HG02870 (cell line): Measurements from ENCODE around the gene GPLD1.
"Not testable (repeated sequence)": the region's sequence is repeated elsewhere in the genome, so short reads cannot be mapped to it uniquely, and the experiment has no call there.

Experiments used
- ATAC-seq: cut with Tn5 transposase; IDR thresholded peaks from one replicate; pipeline ENCODE4 v1.9.1; 2021; ENCODE audit warnings: mild to moderate bottlenecking, moderate library complexity; ENCODE audit not compliant: unreplicated experiment

GPLD1 gene, protein sequence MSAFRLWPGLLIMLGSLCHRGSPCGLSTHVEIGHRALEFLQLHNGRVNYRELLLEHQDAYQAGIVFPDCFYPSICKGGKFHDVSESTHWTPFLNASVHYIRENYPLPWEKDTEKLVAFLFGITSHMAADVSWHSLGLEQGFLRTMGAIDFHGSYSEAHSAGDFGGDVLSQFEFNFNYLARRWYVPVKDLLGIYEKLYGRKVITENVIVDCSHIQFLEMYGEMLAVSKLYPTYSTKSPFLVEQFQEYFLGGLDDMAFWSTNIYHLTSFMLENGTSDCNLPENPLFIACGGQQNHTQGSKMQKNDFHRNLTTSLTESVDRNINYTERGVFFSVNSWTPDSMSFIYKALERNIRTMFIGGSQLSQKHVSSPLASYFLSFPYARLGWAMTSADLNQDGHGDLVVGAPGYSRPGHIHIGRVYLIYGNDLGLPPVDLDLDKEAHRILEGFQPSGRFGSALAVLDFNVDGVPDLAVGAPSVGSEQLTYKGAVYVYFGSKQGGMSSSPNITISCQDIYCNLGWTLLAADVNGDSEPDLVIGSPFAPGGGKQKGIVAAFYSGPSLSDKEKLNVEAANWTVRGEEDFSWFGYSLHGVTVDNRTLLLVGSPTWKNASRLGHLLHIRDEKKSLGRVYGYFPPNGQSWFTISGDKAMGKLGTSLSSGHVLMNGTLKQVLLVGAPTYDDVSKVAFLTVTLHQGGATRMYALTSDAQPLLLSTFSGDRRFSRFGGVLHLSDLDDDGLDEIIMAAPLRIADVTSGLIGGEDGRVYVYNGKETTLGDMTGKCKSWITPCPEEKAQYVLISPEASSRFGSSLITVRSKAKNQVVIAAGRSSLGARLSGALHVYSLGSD

DNA sequence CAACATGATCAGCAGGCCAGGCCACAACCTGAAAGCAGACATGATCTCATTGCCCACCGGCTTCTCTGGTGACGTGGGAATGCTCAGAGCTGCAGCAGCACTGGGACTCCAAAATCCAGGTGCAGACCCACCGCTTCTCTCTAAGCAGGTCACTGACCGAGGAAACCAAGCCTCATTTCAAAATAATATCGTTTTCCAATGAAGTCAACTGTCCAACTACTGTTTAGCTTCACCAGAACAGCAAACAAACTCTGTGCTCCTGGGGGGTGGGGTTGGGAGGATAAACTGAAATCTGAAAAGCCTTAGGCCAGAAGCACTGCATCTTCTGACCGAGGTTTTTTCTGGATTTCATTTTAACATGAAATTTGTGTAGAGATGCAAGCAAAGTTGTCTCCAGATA lies at the start of gene GPLD1:
TSS of gene GPLD1 (minus strand) at position 109 of the 400 bp plus-strand sequence. CDS start at position 42, 67 bp downstream.
- no peak for ATAC-seq

DNA sequence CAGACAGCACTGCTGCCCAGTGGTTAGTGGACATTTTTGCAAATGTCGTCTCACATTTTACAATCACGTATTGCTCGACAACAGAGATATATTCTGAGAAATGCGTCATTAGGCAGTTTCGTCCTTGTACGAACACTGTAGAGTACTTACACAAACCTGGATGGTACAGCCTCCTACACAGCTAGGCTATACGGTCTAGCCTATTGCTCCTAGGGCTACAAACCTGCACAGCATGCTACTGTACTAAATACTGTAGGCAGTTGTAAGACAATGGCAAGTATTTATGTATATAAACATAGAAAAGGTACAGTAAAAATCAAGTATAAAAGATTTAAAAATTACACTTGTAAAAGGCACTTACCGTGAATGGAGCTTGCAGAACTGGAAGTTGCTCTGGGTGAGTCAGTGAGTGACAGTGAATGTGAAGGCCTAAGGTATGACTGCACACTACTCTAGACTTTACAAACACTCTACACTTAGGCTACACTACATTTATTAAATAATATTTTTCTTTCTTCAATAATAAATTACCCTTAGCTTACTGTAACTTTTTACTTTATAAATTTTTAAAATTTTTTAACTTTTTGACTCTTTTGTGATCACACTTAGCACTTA lies 48.5 kb upstream of the GPLD1 start:
- no peak for ATAC-seq

GRCh38 chr6:24537082-24537699 lies 47.8 kb upstream of the GPLD1 start:
- ATAC-seq = no peak

DNA sequence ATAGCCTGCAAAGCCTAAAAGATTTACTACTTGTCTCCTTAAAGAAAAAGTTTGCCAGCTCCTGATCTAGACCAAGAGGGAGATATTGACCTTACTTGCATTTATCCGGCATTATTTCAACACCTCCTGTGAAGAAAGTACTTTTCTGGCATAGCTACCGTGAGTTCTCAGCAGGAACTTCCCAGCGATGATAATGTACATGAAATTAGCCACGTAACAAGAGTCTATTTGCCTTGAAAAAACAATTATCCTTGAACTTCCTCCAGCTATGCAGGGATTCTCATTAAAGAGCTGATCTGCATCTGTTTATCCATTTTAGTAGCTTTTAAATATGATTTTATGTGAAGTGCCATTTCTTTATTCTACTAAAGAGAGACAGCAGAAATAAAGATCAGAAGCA lies 47.1 kb upstream of the GPLD1 start:
- no peak for ATAC-seq

GRCh38 chr6:24535210-24535609 lies 45.8 kb upstream of the GPLD1 start:
- no peak for ATAC-seq

DNA sequence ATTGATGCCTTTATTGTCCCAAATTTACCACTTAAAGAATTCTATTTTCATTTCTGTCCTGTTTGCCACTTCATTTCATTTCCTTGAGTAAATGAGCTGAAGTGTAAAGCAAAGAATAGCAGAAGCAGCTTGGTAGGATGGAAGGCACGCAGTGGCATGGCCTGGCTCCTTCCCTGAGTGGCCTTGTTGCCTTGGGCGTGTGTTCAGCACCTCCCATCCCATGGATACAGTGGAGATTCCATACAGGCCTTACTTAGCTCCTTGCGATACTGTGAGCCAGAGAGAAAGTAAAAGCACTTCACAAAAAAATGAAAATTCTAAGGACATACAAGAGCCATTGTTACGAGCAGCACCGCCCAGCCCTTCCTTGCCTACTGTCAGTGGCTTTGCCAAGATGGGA lies 45.0 kb upstream of the GPLD1 start:
- ATAC-seq = no peak

DNA sequence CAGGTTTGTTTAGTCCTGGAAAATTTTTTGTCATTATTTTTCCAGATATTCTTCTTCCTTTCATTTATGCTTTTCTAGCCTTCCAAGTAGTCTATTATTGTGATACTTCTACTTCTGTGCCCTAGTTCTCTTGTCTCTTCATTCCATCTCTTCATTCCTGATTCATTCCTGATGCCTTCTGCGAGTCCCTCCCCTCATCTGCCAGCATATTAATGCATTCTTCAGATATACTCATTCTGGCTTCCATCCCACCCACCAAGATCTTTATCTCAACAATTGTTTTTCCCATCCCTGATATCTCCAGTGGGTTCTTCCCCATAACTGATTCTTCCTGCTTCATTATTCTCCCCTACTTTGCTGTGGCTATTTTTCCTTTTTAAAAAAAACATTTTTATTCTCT lies 40.6 kb upstream of the GPLD1 start:
- ATAC-seq = no peak

GRCh38 chr6:24524805-24525204 lies 35.4 kb upstream of the GPLD1 start:
- ATAC-seq = no peak

GRCh38 chr6:24524329-24524728 lies 35.0 kb upstream of the GPLD1 start:
- no peak for ATAC-seq

DNA sequence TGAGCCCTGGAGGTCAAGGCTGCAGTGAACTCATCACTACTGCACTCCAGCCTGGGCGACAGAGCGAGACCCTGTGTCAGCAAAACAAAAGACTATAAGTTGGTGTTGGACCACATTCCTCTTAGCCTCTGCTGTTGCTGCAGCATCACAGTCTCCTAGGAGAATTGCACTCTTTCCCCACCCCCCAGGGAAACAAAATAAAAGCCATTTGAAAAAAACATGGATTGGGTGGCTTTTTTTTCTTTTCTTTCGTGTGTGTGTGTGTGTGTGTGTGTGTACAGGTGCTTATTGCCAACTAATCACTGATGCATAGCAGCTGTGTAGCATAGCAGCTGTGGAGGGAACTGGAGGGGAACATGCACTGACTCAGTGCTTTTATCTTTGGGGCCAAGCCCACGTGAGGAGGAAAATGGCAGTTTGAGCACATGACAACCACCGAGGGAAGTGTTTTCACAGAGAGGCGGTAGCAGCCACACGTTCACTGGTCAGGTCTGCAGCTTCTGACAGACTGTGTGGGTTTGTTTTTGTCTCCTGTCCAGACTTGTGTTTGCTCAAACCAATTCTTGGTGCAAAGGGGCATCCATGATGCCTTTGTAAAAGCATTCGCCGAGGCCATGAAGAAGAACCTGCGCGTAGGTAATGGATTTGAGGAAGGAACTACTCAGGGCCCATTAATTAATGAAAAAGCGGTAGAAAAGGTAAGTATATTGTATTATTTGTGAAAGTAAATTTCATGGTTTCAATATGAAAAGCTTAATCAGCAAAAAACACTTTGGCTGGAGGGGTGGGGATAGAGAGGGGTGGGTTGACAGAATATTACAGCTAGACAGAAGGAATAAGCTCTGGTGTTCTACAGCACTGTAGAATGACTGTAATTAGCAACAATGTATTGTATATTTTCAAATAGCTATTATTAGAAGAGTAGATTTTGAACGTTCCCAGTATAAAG lies 33.1 kb upstream of the GPLD1 start:
- ATAC-seq = peak; percentile 43

DNA sequence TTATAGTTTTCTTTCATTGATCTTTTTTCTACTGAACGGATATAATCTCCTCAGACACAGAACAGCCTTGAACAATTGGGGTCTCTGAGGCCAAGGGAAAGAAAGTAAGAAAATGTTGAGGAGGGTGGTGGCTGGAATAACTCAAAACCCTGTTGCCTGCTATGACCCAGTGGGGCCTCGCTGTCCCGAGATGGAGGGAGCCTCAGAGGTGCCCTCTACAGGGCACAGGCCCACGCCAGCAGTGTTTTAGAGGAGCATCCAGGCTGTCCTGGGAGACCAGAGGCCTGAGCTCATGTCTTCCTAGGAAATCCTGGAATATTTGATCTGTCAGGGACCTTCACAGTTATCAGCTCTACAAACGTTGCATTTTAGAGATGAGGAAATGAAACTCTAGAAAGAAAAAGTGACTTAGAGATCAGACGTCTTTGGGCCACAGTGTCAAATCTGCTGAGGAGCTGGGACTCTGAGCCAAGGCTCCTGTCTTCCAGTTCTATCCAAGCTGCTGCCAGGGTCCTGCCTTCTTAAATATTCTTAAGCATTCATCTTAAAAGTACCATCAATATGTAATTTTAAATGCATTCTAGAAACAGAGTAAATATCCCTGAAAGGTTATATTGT lies 31.7 kb upstream of the GPLD1 start:
- peak; percentile 45 for ATAC-seq

DNA sequence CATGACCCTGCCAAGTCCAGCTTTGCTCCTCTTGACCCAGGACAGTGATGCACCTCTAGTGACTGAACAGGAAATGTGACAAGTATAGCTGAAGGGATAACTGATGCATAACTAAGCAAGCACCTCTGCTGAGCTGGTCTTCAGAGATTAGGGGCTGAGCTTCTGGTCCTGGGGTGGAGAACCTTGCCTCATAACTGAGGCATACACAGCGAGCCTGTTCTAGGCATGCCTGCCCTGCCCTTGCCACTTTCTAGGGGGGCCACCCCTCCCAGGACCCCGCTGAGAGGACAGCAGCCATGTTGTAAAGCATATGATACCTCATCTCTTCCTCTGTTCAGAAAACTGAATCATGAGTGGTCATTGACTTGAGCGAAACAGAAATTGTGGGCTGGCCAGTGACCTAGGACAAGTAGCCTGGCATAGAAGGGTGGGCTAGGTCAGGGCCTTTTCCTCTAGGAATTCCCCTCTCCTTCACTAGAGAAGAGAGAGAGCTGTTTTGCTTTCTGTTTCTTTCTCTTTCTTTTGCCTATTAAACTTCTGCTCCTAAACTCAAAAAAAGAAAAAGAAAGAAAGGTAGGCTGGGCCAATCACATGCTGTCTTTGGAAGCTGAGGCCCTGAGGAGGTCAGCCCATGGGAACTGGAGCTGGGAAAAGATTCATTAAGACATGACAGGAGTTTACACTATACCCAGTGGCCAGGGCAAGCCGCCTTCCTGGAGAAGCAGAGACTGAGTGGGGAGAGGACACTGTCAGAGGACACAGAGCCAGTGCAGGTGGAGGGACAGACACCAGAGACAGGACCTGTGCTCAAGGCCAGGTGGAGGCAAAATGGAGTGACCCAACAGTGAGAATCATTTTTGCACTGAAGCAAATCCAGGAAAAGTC lies 28.5 kb upstream of the GPLD1 start:
- peak; percentile 73 for ATAC-seq

- ATAC-seq = peak; percentile 40
These were observed 24.2 kb upstream of the GPLD1 start for GRCh38 chr6:24513602-24514001.

DNA sequence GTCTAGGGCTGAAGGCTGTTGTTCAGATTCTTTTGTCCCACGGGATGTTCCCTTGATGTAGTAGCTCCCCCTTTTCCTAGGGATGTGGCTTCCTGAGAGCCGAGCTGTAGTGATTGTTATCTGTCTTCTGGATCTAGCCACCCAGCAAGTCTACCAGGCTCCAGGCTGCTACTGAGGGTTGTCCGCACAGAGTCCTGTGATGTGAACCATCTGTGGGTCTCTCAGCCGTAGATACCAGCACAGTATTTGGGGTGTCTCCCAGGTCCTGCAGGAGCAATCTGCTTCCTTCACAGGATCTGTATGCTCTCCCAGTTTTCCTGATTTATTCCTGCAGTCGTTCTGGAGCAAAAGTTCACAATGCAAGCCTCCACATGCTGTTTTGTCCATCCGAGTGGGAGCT lies 22.6 kb upstream of the GPLD1 start:
- not testable (repeated sequence) for ATAC-seq

DNA sequence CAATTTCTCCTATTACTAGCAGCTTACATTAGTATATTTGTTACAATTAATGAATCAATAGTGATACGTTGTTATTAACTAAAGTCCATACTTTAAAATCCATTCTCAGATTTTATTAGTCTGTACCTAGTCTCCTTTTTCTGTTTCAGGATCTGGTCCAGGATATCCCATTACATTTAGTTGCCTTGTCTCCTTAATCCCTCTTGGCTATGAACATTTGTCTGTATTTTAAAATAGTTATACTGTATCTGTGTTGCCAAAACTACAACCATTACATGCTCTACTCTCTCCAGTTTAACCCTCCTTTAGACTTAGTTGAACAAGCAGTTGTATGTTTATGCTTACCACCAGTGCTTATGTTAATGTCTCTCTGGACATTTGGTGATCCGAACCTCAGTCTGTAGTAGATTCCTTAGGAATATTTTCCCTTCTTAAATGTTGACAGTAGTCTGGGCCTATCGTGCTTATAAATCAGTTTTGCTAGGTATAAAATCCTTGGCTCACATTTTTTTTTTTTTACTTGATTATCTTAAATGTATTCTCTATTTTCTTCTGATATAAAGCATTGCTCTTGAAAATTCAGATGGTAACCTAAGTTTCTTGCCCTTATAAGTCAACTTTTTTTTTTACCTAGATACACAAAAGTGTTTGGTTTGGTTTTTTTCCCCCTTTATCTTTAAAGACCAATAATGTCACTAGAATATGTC lies 17.6 kb upstream of the GPLD1 start:
- no peak for ATAC-seq

DNA sequence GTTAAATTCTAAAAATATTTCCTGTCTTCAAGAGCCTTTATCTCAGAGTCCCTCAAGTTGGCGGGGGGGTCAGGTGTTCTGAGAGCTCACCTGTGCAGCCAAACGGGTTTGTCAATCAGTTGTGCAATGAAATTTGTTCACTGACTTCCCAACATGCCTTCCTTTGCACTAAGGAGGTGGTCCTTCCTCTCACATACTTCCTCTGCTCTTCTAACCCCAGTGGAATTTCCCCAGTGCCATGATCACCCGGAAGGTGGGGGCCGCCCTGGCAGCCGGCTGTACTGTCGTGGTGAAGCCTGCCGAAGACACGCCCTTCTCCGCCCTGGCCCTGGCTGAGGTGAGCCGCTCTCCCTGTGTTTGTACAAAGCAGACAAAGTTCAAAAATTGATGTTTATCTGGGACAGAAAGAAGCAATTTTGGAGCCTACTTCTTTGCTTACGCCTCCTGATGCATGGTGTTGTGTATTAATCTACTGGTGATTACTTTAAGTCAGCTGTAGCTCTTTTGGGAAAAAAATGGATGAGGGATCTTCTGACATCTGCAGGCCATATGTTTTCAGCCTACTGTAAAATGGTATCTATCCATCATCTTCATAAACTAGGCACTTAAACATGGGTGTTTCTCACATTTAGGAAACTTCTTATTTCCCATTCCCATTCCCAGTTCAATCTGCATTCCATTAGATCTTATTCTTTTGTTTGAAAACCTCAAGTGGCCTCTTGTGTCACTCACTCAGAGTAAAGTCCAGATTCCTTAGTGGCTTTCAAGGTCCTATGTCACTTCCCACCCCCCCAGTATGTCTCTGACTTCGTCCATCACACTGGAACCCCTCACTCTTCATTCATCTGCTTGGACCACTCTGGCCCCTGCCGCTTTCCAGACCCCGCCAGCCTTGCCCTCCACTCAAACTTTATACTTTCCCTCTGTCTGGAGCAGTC lies 15.5 kb upstream of the GPLD1 start:
- no peak for ATAC-seq

DNA sequence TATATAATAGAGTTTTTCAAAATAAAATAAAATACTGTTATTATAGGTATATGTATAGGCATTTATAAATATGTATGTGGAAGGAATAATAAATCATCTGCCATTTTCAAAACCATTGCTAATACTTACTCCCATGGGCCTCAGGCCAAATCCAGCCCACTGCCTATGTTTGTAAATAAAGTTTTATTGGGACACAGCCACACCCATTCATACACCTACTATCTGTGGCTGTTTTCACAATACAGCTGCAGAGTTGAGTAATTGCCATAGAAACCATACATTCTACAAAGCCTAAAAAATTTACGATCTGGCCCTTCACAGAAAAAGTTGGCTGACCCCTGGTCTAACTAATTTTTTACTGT lies 14.9 kb upstream of the GPLD1 start:
- no peak for ATAC-seq
